IPS-18c (cell line): Measurements from ENCODE around the gene HDAC4.

Source experiments
- H3K4me3 ChIP-seq: 2 replicates; pipeline ENCODE4 v1.7.0; 2013; ENCODE audit warnings: low read depth, mild to moderate bottlenecking, low read length, moderate library complexity; ENCODE audit not compliant: insufficient read depth
- H3K9me3 ChIP-seq: one replicate; pipeline ENCODE4 v1.6.1; 2013; ENCODE audit warnings: mild to moderate bottlenecking, low read length, moderate library complexity; ENCODE audit not compliant: control insufficient read depth, insufficient read depth

HDAC4 gene

GRCh38 chr2:239379641-239380170 lies 21.1 kb downstream of the HDAC4 start:
- H3K9me3 ChIP-seq, result peaks cover 2% of the 10 kb centered on the region

GRCh38 chr2:239378918-239379640 lies 21.7 kb downstream of the HDAC4 start:
- Histone ChIP-seq H3K4me3 (no peak overlapping the region), H3K9me3 (peaks cover 2% of the 10 kb centered on the region)

More at GRCh38 chr2:239379641-239380170, 21.1 kb downstream of the HDAC4 start:
- H3K4me3 ChIP-seq, result no peak overlapping the region

- Histone ChIP-seq H3K4me3 (no peak overlapping the region), H3K9me3 (peaks cover 2% of the 10 kb centered on the region)
Measured at GRCh38 chr2:239378021-239378917, 22.6 kb downstream of the HDAC4 start.

GRCh38 chr2:239377591-239377990 lies 23.2 kb downstream of the HDAC4 start:
- no peak overlapping the region for H3K4me3 ChIP-seq

GRCh38 chr2:239376942-239377531 lies 23.8 kb downstream of the HDAC4 start:
- Histone ChIP-seq H3K9me3 (peaks cover 2% of the 10 kb centered on the region), H3K4me3 (no peak overlapping the region)

More at GRCh38 chr2:239377591-239377990, 23.2 kb downstream of the HDAC4 start:
- peaks cover 2% of the 10 kb centered on the region for H3K9me3 ChIP-seq

GRCh38 chr2:239376351-239376750 lies 24.5 kb downstream of the HDAC4 start:
- H3K4me3 ChIP-seq, result no peak overlapping the region
- H3K9me3 ChIP-seq, result peaks cover 2% of the 10 kb centered on the region

GRCh38 chr2:239375278-239376061 lies 25.4 kb downstream of the HDAC4 start:
- no peak overlapping the region for H3K4me3 ChIP-seq
- H3K9me3 ChIP-seq, result peaks cover 2% of the 10 kb centered on the region

- Histone ChIP-seq H3K9me3 (peaks cover 2% of the 10 kb centered on the region), H3K4me3 (no peak overlapping the region)
Measured at GRCh38 chr2:239374896-239375277, 25.9 kb downstream of the HDAC4 start.

- H3K9me3 ChIP-seq, result no peaks in the 10 kb centered on the region
- H3K4me3 ChIP-seq, result no peak overlapping the region
Measured at GRCh38 chr2:239372835-239373234, 28.0 kb downstream of the HDAC4 start.

- H3K4me3 ChIP-seq, result no peak overlapping the region
- no peaks in the 10 kb centered on the region for H3K9me3 ChIP-seq
Measured at GRCh38 chr2:239371726-239372686, 28.8 kb downstream of the HDAC4 start.

GRCh38 chr2:239370876-239371725 lies 29.7 kb downstream of the HDAC4 start:
- Histone ChIP-seq H3K4me3 (no peak overlapping the region), H3K9me3 (no peaks in the 10 kb centered on the region)

GRCh38 chr2:239370403-239370802 lies 30.4 kb downstream of the HDAC4 start:
- no peaks in the 10 kb centered on the region for H3K9me3 ChIP-seq
- H3K4me3 ChIP-seq, result no peak overlapping the region

- no peaks in the 10 kb centered on the region for H3K9me3 ChIP-seq
- H3K4me3 ChIP-seq, result no peak overlapping the region
Measured at GRCh38 chr2:239369631-239370161, 31.1 kb downstream of the HDAC4 start.

- Histone ChIP-seq H3K9me3 (no peaks in the 10 kb centered on the region), H3K4me3 (no peak overlapping the region)
Measured at GRCh38 chr2:239368906-239369552, 31.8 kb downstream of the HDAC4 start.
